Esophagus muscularis mucosa (tissue), 4 donors: ENCODE results near the gene EHD2. TPM values are rescaled to one million over a fixed set of nuclear protein-coding genes. Genes with fewer than 3 reads are reported as not detected.
A peak's percentile ranks its signal among the peaks of the same experiment; 100 is the strongest.
"Not testable (repeated sequence)": the region's sequence is repeated elsewhere in the genome, so short reads cannot be mapped to it uniquely, and the experiment has no call there.

Experiments
- DNase-seq: peaks from one replicate; pipeline ENCODE4 v3.0.0-alpha.2; 2017; ENCODE audit errors: extremely low spot score
- H3K27ac ChIP-seq, 4 donors: fragments of 200-600 bp; sonication (generic); replicated peaks in 1 of 4; 1 replicate in 3 of 4; 2 replicates in 1 of 4; pipeline ENCODE4 v1.5.1; 2016 to 2019; ENCODE audit warnings: mild to moderate bottlenecking in 1 of 4
- H3K27me3 ChIP-seq, 4 donors: fragments of 200-600 bp; sonication (generic); one replicate each; pipeline versions ENCODE4 v1.5.1 to v1.6.0; 2016 to 2019
- H3K36me3 ChIP-seq, 4 donors: fragments of 200-600 bp; sonication (generic); one replicate each; pipeline ENCODE4 v1.5.1; 2016 to 2019
- H3K4me1 ChIP-seq, 4 donors: fragments of 200-600 bp; sonication (generic); one replicate each; pipeline ENCODE4 v1.5.1; 2016 to 2019
- H3K4me3 ChIP-seq, 4 donors: fragments of 200-600 bp; sonication (generic); 1 replicate in 2 of 4; 2 replicates in 2 of 4; pipeline ENCODE4 v1.5.1; 2016 to 2019; ENCODE audit warnings: mild to moderate bottlenecking in 4 of 4, moderate library complexity in 1 of 4
- H3K9me3 ChIP-seq, 4 donors: fragments of 200-600 bp; sonication (generic); 1 replicate in 3 of 4; 2 replicates in 1 of 4; pipeline ENCODE4 v1.5.1; 2016 to 2019
- CTCF ChIP-seq, 3 experiments: fragments of 200-600 bp in 2 of 3; fragments of 450-650 bp in 1 of 3; sonication (generic) in 2 of 3; IDR thresholded peaks; one replicate each; pipeline ENCODE4 v1.5.1; 2017 to 2019; ENCODE audit warnings: antibody characterized with exemption in 3 of 3, mild to moderate bottlenecking in 2 of 3, moderate library complexity in 1 of 3
- EP300 ChIP-seq: sonication (generic); formaldehyde crosslinking; IDR thresholded peaks from one replicate; pipeline ENCODE4 v1.6.1; 2017; ENCODE audit warnings: antibody characterized with exemption
- POLR2A ChIP-seq: fragments of 450-650 bp; IDR thresholded peaks from one replicate; pipeline ENCODE4 v1.6.1; 2017; ENCODE audit warnings: antibody characterized with exemption, moderate library complexity, mild to moderate bottlenecking, low read depth
- POLR2AphosphoS5 ChIP-seq, 2 donors: sonication (generic); formaldehyde crosslinking; IDR thresholded peaks; one replicate each; pipeline ENCODE4 v1.6.1; 2017; ENCODE audit warnings: antibody characterized with exemption in 2 of 2
- WGBS: methylation state at CpG from one replicate; pipeline ENCODE4 v1.1.5; 2018; 5-methylcytosine and 5-hydroxymethylcytosine counted together
- intact Hi-C: fragments of 100-400 bp; cut with DNase I; formaldehyde crosslinking; loops from one replicate; pipeline ENCODE4 v1.15.1; 2023
- total RNA-seq, 4 donors: library from RNA; depleted of rRNA; stranded (reverse); fragments of >200 nt; gene quantifications; one replicate each; pipeline versions ENCODE4 v1.1.0 to v1.2.1, GENCODE V29; 2016

Gene EHD2
- total RNA-seq, 4 donors from 2014 or later: 154 to 444 (median 250) TPM

- no peaks in the 10 kb centered on the region for H3K27me3 ChIP-seq
- no peak for TF ChIP-seq POLR2A
- no peak for TF ChIP-seq CTCF (IDR thresholded peaks at IDR 0.05)
- TF ChIP-seq EP300: no peak
- TF ChIP-seq POLR2AphosphoS5 (IDR thresholded peaks at IDR 0.05): no peak
- H3K4me3 ChIP-seq: no peak overlapping the region
- intact Hi-C loops: no loop called here
- H3K27ac ChIP-seq: peak overlapping the region; percentile 60 to 80 (median 72)
- peaks cover 24 to 44% (median 42%) of the 10 kb centered on the region in 4 donors for H3K36me3 ChIP-seq
- H3K4me1 ChIP-seq: peaks cover 0 to 37% (median 12%) of the 10 kb centered on the region in 4 donors
- H3K9me3 ChIP-seq: no peaks in the 10 kb centered on the region
- DNase-seq: no peak
- WGBS: 95% methylated on average over 3 of the region's 3 CpGs
These were observed 8.6 kb upstream of the EHD2 start for GRCh38 chr19:47704656-47705055.

GRCh38 chr19:47707135-47707925, 5.9 kb upstream of the EHD2 start:
- WGBS: 44% methylated on average over 10 of the region's 22 CpGs
- Histone ChIP-seq H3K4me3 (no peak overlapping the region), H3K36me3 (peaks cover under 1 to 18% (median 16%) of the 10 kb centered on the region in 4 donors), H3K9me3 (no peaks in the 10 kb centered on the region), H3K27me3 (no peaks in the 10 kb centered on the region), H3K27ac (no peak overlapping the region), H3K4me1 (peaks cover 0 to 37% (median 12%) of the 10 kb centered on the region in 4 donors)
- TF ChIP-seq POLR2A (no peak), CTCF (IDR thresholded peaks at IDR 0.05) (peak; percentile 84 to 93 (median 91)), POLR2AphosphoS5 (IDR thresholded peaks at IDR 0.05) (peak in 1 of 2 donors; percentile 48)
- intact Hi-C loops: no loop called here
- DNase-seq: no peak

- H3K4me1 ChIP-seq: peaks cover 21 to 44% (median 37%) of the 10 kb centered on the region in 4 donors
- intact Hi-C loops: loop anchor here (5.0 kb wide), 1 partner anchor 76 kb away; no protein-coding TSS in a partner anchor
- no peak overlapping the region for H3K4me3 ChIP-seq
- H3K27ac ChIP-seq: no peak overlapping the region
- 85% methylated on average over 8 of the region's 8 CpGs for WGBS
- DNase-seq: no peak
- H3K27me3 ChIP-seq: no peaks in the 10 kb centered on the region
- peaks cover 5 to 8% (median 8%) of the 10 kb centered on the region in 4 donors for H3K36me3 ChIP-seq
- TF ChIP-seq POLR2AphosphoS5 (IDR thresholded peaks at IDR 0.05) (no peak), EP300 (no peak), POLR2A (no peak), CTCF (IDR thresholded peaks at IDR 0.05) (no peak)
- peaks cover 0 to 3% (median 0%) of the 10 kb centered on the region in 4 donors for H3K9me3 ChIP-seq
These were observed 1.5 kb upstream of the EHD2 start for GRCh38 chr19:47711652-47712242.

GRCh38 chr19:47714339-47714738, 1.1 kb downstream of the EHD2 start:
- no peak for DNase-seq
- TF ChIP-seq POLR2AphosphoS5 (IDR thresholded peaks at IDR 0.05): no peak
- no peaks in the 10 kb centered on the region for H3K27me3 ChIP-seq
- H3K4me3 ChIP-seq: peak overlapping the region; percentile 70 to 95 (median 81)
- peaks cover 0 to 3% (median 0%) of the 10 kb centered on the region in 4 donors for H3K9me3 ChIP-seq
- peak overlapping the region; percentile 87 to 97 (median 92) for H3K27ac ChIP-seq
- peaks cover 47 to 63% (median 58%) of the 10 kb centered on the region in 4 donors for H3K4me1 ChIP-seq
- intact Hi-C loops: loop anchor here (5.0 kb wide), 1 partner anchor 73 kb away; no protein-coding TSS in a partner anchor
- peaks cover 8 to 17% (median 16%) of the 10 kb centered on the region in 4 donors for H3K36me3 ChIP-seq
- WGBS: 81% methylated on average over 4 of the region's 4 CpGs

- Histone ChIP-seq H3K4me3 (peak overlapping the region; percentile 70 to 95 (median 81)), H3K36me3 (peaks cover 8 to 17% (median 16%) of the 10 kb centered on the region in 4 donors), H3K4me1 (peaks cover 52 to 68% (median 63%) of the 10 kb centered on the region in 4 donors), H3K27ac (peak overlapping the region; percentile 87 to 97 (median 92))
- not testable (repeated sequence) for H3K9me3 ChIP-seq, DNase-seq, H3K27me3 ChIP-seq
- intact Hi-C loops: loop anchor here (5.0 kb wide), 1 partner anchor 72 kb away; no protein-coding TSS in a partner anchor
These were observed 1.6 kb downstream of the EHD2 start for GRCh38 chr19:47714855-47715254.
